ENCODE measurements around the gene DENND5A.

GRCh38 chr11:9200471-9200870, 64.7 kb downstream of the DENND5A start:
- no peak for TF ChIP-seq CTCF (conservative IDR thresholded peaks at IDR 0.05; ENCODE audit: low read depth, low read length)
- no peak for TF ChIP-seq EZH2 (IDR thresholded peaks at IDR 0.05; ENCODE audit: low read length, unreplicated experiment)

Data from PC-3 (cell line).